Breast epithelium (tissue), 3 donors: Measurements from ENCODE around the gene CDH23.

Experiments used
- CTCF ChIP-seq, 3 donors: fragments of 450-650 bp; IDR thresholded peaks; one replicate each; pipeline ENCODE4 v1.5.1; 2016 to 2017; ENCODE audit warnings: antibody characterized with exemption in 3 of 3, mild to moderate bottlenecking in 3 of 3, moderate library complexity in 3 of 3
- POLR2A ChIP-seq: fragments of 450-650 bp; IDR thresholded peaks from one replicate; pipeline ENCODE4 v1.6.1; 2016; ENCODE audit warnings: antibody characterized with exemption, mild to moderate bottlenecking, moderate library complexity

GRCh38 chr10:71780719-71781118 lies 384.0 kb downstream of the CDH23 start:
- no peak for TF ChIP-seq CTCF (IDR thresholded peaks at IDR 0.05)
- TF ChIP-seq POLR2A, result no peak
